Measurements from ENCODE around the gene PTGER3.

The PTGER3 gene

GRCh38 chr1:71047635-71048607 is at the start of gene PTGER3:
PTGER3 (minus strand) TSS chr1:71047816; CDS start chr1:71047577, 239 bp downstream.
- in situ Hi-C loops (cut with MboI; ENCODE audit: low sequenced_read_pairs) = no loop called here

DNA sequence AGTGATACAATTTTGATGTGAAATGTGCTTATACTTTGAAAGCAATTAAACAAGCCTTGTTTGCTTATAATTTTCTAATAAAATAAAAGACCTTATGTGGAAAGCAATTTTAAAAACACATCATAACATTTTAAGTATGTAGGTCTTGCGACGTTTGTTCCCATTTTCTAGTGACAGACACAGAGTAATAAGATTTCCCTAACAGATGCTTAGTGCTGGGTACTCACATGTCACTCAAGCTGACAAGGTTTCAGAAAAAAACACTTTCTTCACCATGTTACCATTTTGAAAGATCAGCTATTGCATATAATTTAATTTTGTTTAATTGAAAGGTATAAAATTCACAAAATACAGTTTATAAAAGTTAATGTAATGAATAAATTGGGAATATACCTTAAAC is 47.3 kb upstream of the PTGER3 start:
- in situ Hi-C loops (cut with MboI; ENCODE audit: low sequenced_read_pairs) = no loop called here

GRCh38 chr1:71093938-71094337 is 46.3 kb upstream of the PTGER3 start:
- in situ Hi-C loops (cut with MboI; ENCODE audit: low sequenced_read_pairs) = no loop called here

DNA sequence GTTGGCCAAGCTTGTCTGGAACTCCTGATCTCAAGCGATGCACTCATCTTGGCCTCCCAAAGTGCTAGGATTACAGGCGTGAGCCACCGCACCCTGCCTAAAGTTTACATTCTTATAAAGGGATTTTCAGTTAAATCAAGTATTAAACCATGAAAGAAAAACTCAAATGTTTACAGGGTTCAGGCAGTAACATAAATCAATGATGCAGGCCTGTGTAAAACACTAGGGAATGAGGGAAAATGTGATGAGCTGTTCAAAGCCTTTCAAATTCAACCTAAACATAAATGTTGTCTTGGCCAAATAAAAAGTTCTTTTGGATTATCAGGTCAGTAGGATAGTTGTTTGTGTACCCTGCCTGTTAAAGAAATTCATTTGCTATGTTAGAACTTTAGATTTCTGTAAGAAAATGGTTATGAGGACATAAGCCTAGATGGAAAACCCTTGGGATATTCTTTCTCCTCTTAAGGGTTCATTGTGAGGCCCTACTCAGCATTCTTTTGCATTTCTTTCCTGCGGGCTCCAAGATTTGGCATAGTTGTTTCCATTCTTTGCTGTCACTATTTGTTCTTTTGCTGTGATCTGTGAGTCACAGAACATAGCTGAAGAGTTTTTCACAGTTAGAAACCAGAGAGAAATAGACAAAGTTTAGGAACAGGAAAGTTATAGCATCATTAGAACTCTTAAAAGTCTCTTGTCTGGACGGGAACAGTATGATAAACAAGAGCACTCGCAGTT is 42.1 kb upstream of the PTGER3 start:
- in situ Hi-C loops (cut with MboI; ENCODE audit: low sequenced_read_pairs) = no loop called here

DNA sequence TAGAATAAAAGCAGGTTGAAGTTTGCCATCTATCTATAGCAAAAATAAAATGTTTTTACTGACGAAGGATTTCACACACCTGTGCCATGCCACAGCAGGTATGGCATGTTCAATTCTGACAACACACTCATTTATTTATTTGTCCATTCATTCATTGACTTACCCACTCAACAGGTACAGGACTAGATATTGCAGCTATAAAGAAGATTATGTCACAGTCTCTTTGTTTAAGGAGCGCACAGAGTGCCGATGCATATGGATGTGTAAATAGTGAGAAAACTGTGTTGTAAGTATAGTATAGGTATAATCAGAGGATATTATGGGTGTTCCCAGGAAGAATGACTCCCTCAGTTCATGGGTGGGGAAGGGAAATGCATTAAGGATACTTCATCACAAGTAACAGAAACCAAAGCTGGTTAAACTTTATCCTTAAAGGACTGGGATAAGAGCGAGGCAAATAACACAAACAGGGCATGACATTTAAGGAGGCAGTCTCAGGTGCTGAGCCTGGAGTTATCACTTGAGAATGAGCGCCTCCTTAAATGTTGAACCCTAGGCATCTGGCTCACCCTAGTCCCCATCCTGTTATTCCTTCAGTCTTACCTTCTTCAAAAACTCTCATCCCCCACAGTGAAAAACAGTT is 41.1 kb upstream of the PTGER3 start:
- in situ Hi-C loops (cut with MboI; ENCODE audit: low sequenced_read_pairs) = no loop called here

GRCh38 chr1:71087713-71088112 is 40.1 kb upstream of the PTGER3 start:
- in situ Hi-C loops (cut with MboI; ENCODE audit: low sequenced_read_pairs) = no loop called here

GRCh38 chr1:71087060-71087459 is 39.4 kb upstream of the PTGER3 start:
- in situ Hi-C loops (cut with MboI; ENCODE audit: low sequenced_read_pairs) = no loop called here

GRCh38 chr1:71086331-71086730 is 38.7 kb upstream of the PTGER3 start:
- in situ Hi-C loops (cut with MboI; ENCODE audit: low sequenced_read_pairs) = no loop called here

DNA sequence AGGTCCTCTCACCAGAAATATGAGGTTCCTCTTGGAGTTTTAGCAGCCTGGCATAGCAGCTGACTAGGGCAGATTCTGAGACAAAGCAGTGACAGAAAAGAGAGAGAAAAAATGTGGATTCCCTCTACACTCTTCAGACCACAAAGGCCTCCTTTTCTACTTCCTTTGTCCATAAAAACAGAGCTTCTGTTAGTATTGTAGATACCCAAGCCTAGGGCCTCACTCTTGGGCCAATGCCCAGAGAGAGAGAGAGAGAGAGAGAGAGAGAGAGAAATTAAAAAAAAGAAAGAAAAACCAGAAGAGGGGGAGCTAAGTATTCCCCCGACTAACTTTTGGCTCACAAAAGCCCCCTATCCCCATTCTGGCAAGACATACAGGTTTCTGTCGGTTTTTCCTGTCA is 35.7 kb upstream of the PTGER3 start:
- in situ Hi-C loops (cut with MboI; ENCODE audit: low sequenced_read_pairs) = no loop called here

DNA sequence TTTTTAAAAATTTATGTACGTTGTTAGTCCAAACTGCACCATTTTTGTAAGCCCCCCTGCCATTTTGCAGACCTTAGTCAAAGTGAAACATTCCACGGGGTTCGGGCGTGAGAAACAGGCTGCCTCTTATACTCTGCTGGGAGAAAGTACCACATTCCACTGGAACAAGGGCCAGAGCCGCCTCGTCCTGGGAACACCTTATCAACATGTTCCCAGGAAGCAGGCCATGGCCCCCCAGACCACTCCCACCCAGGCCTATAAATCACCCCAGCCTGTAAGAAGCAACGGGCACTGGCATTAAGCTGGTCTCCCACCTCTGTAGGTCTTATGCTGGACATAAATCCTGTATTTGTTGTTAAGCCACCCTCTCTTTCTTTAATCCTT is 34.1 kb upstream of the PTGER3 start:
- in situ Hi-C loops (cut with MboI; ENCODE audit: low sequenced_read_pairs) = no loop called here

- in situ Hi-C loops (cut with MboI; ENCODE audit: low sequenced_read_pairs) = no loop called here
Measured at GRCh38 chr1:71080739-71081696, 33.4 kb upstream of the PTGER3 start, which contains the start of gene ZRANB2. ZRANB2 (minus strand) TSS chr1:71081035; CDS start chr1:71080995, 40 bp downstream.

GRCh38 chr1:71080230-71080738 is 32.7 kb upstream of the PTGER3 start:
- in situ Hi-C loops (cut with MboI; ENCODE audit: low sequenced_read_pairs) = no loop called here

DNA sequence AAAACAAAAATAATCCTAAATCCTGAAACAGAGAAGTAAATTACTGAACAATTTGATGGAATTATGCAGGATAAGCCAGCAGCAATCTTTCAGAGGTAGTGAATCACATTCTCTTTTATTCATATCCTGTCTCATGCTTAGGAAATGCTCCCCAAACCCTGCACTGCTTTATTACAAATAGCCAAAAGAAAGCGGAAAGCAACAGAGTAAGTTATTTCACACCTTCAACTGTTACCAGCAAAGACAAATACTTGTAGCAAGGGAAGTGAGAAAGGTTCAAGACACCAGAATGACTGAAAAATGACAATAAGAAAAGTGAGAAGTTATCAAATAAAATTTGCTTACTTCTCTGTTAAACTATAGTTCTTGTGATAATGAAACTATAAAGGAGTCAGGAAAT is 27.1 kb upstream of the PTGER3 start:
- in situ Hi-C loops (cut with MboI; ENCODE audit: low sequenced_read_pairs) = no loop called here

DNA sequence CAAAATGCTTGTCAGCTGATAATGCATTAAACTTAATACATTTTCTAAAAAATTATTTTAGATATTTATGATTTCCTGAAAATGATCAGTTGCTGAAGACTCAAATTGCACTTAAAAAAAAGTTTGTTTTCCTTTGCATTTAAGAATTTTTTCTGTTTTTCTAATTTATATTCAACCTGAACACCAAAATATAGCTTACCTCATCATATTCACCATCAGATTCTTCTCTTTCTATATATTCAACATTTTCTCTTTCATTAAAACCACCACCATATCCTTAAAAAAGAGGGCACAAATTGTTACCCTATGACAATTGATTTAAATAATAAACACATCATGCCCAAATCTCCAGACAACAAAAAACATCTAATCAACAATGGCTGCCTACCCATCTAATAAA is 24.7 kb upstream of the PTGER3 start:
- in situ Hi-C loops (cut with MboI; ENCODE audit: low sequenced_read_pairs) = no loop called here

GRCh38 chr1:71071720-71072119 is 24.1 kb upstream of the PTGER3 start:
- in situ Hi-C loops (cut with MboI; ENCODE audit: low sequenced_read_pairs) = no loop called here

GRCh38 chr1:71068325-71069240 is 21.0 kb upstream of the PTGER3 start:
- in situ Hi-C loops (cut with MboI; ENCODE audit: low sequenced_read_pairs) = no loop called here

DNA sequence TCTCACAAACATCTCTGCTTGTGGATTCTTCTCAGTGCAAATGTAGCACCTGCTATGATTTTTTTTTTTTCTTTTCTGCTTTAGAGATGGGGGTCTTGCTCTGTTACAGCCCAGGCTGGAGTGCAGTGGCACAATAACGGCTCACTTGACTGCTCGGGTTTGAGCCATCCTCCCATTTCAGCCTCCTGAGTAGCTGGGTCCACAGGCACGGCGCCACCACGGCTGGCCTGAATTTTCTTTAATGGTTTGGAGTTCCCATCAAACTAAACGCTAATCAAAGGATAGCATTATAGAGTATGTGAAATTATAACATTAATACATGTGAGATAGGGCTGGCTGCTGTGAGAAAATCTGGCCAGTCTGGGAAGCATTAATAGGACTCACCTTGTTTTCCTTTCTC is 7.2 kb upstream of the PTGER3 start:
- in situ Hi-C loops (cut with MboI; ENCODE audit: low sequenced_read_pairs) = no loop called here

DNA sequence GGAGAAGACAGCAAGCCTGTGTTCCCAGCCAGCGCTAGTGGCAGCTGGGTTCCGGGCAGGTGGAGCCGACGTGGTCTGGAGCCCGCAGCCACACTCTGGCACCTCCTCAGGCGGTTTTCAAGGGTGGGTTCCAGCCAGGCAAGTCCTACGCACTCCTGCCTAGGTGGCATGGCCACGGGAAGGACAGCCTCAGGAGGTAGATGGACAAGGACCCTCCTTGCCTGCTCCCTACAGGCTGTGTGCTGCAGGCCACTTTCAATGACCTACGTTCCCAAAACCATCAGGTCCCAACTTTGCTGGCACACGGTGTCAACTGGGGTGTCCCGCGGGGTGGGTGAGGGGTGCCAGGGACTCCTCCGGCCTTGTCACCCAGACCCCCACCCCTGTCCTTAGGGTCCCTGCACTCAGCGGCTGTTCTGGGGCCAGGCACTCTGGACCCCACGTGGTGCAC is 6.7 kb upstream of the PTGER3 start:
- in situ Hi-C loops (cut with MboI; ENCODE audit: low sequenced_read_pairs) = no loop called here

DNA sequence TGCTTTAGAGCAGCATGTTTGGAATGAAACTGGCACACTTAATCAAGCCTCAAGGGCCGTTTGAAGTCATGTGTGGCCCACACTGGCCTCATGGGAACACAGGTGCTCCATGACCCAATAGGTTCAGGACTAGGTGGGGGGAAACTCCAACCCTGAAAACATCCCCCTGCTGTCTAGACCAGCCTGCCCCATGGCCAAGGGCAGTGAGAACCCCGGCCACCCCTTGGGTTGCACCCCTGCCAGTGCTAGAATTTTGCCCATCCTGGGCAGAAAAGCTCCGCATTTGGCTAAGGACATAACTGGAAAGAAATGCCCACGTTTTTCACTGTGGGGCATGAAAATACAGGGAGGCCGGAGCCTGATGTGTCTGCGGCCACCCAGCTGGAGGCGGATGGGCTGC is 6.1 kb upstream of the PTGER3 start:
- in situ Hi-C loops (cut with MboI; ENCODE audit: low sequenced_read_pairs) = no loop called here
